Lower leg skin (tissue), 3 donors: ENCODE measurements around the gene RPL29.

ENCODE experiments used
- POLR2A ChIP-seq, 2 donors: fragments of 450-650 bp; IDR thresholded peaks; one replicate each; pipeline ENCODE4 v1.6.1; 2016 to 2017; ENCODE audit warnings: antibody characterized with exemption in 2 of 2, mild to moderate bottlenecking in 1 of 2, moderate library complexity in 1 of 2
- TF ChIP-seq, protein P1 (sequence below), 3 donors: fragments of 450-650 bp; IDR thresholded peaks; one replicate each; pipeline ENCODE4 v1.5.1; 2016; ENCODE audit warnings: antibody characterized with exemption in 3 of 3, mild to moderate bottlenecking in 3 of 3, moderate library complexity in 2 of 3

DNA sequence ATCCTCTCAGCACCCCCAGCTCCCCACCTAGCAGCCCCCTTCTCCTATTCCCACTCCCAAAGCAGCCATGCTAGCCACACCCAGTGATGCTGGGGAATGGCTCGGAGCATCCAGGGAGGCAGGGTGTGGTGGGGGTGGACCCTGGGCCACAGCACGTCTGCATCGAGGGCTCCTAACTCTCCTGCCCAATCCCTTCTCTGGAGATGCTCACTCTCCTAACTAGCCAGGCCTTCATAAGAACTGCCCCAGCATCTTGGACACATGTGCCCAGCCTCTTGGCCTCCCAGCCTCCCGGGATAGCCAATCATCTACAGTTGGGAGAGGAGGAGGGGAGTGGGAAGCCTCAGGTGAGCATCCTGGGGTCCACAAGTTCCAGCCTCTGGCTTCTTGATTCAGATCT is 31.2 kb downstream of the RPL29 start:
- TF ChIP-seq, protein P1, sequence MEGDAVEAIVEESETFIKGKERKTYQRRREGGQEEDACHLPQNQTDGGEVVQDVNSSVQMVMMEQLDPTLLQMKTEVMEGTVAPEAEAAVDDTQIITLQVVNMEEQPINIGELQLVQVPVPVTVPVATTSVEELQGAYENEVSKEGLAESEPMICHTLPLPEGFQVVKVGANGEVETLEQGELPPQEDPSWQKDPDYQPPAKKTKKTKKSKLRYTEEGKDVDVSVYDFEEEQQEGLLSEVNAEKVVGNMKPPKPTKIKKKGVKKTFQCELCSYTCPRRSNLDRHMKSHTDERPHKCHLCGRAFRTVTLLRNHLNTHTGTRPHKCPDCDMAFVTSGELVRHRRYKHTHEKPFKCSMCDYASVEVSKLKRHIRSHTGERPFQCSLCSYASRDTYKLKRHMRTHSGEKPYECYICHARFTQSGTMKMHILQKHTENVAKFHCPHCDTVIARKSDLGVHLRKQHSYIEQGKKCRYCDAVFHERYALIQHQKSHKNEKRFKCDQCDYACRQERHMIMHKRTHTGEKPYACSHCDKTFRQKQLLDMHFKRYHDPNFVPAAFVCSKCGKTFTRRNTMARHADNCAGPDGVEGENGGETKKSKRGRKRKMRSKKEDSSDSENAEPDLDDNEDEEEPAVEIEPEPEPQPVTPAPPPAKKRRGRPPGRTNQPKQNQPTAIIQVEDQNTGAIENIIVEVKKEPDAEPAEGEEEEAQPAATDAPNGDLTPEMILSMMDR (IDR thresholded peaks at IDR 0.05): no peak
- TF ChIP-seq POLR2A (IDR thresholded peaks at IDR 0.05): no peak
